ENCODE results near the gene RERG.

GRCh38 chr12:15243102-15243501, 21.9 kb upstream of the RERG start:
- TF ChIP-seq POLR2A (IDR thresholded peaks at IDR 0.05) = no peak
- no peak for TF ChIP-seq CTCF (IDR thresholded peaks at IDR 0.05)
- no peak for TF ChIP-seq POLR2AphosphoS5 (IDR thresholded peaks at IDR 0.05)
- no peak for TF ChIP-seq EP300 (IDR thresholded peaks at IDR 0.05)

Measured in upper lobe of left lung (tissue), 4 donors.